ENCODE measurements around the gene IFI27L2. TPM values are rescaled to one million over a fixed set of nuclear protein-coding genes. Genes with fewer than 3 reads are reported as not detected.

The IFI27L2 gene
- total and polyA plus RNA-seq, 2 experiments from 2014 or later: 23.4 to 38.5 TPM

GRCh38 chr14:94172545-94172944 lies 43.1 kb upstream of the IFI27L2 start:
- H3K79me2 ChIP-seq (replicated peaks; ENCODE audit: insufficient read depth): no peaks in the 10 kb centered on the region; the same call in 1 of the 2 replicates
- H2AFZ ChIP-seq: peak overlapping the region; percentile 99; the same call in 1 of the 2 replicates
- Mint-ChIP-seq H3K27ac (no peak overlapping the region), H3K36me3 (ENCODE audit: low read depth) (peaks cover 3% of the 10 kb centered on the region; the same call in 1 of the 3 replicates), H3K9me3 (no peaks in the 10 kb centered on the region; the same call in 2 of the 3 replicates), H3K27me3 (ENCODE audit: insufficient read depth, low read depth, poor library complexity) (peaks cover 11% of the 10 kb centered on the region), H3K4me3 (peak overlapping the region; percentile 84), H3K4me1 (peaks cover 21% of the 10 kb centered on the region)
- ATAC-seq: no peak
- no peak overlapping the region for H3K4me3 ChIP-seq
- peak overlapping the region; percentile 89 for H3K4me2 ChIP-seq
- peaks cover 4% of the 10 kb centered on the region; the same call in 1 of the 2 replicates for H3F3A ChIP-seq (replicated peaks; ENCODE audit: low read depth)
- H3K9me2 ChIP-seq (ENCODE audit: insufficient read depth): no peaks in the 10 kb centered on the region
- no peak overlapping the region for H3K27ac ChIP-seq (ENCODE audit: low read depth)
- no peaks in the 10 kb centered on the region for H3K36me3 ChIP-seq (ENCODE audit: insufficient read depth)
- peaks cover 17% of the 10 kb centered on the region for H3K4me1 ChIP-seq (ENCODE audit: insufficient read depth)
- no peak for DNase-seq (ENCODE audit: low spot score)
- no peaks in the 10 kb centered on the region for H4K20me1 ChIP-seq (replicated peaks; ENCODE audit: insufficient read depth)
- H3K27me3 ChIP-seq (ENCODE audit: insufficient read depth): peaks cover 37% of the 10 kb centered on the region
- no peak for TF ChIP-seq ETS1 (IDR thresholded peaks at IDR 0.05)
- no peak for TF ChIP-seq STAT1 (IDR thresholded peaks at IDR 0.05; ENCODE audit: unreplicated experiment)
- TF ChIP-seq ZNF114 (CRISPR knock-in tag; IDR thresholded peaks at IDR 0.05): no peak
- TF ChIP-seq EZH2 (IDR thresholded peaks at IDR 0.05; ENCODE audit: low read depth, unreplicated experiment): no peak
- no peak for TF ChIP-seq CTCF (conservative IDR thresholded peaks at IDR 0.05; ENCODE audit: low read depth in 2 of 2)

- Histone ChIP-seq H3K4me1 (ENCODE audit: insufficient read depth) (peaks cover 15% of the 10 kb centered on the region), H4K20me1 (replicated peaks; ENCODE audit: insufficient read depth) (no peaks in the 10 kb centered on the region), H3K79me2 (replicated peaks; ENCODE audit: insufficient read depth) (no peaks in the 10 kb centered on the region; the same call in 1 of the 2 replicates), H3K27ac (ENCODE audit: low read depth) (no peak overlapping the region), H3K4me3 (no peak overlapping the region), H3K9me2 (ENCODE audit: insufficient read depth) (no peaks in the 10 kb centered on the region), H3K36me3 (ENCODE audit: insufficient read depth) (no peaks in the 10 kb centered on the region), H3K4me2 (no peak overlapping the region), H3K27me3 (ENCODE audit: insufficient read depth) (peaks cover 28% of the 10 kb centered on the region), H3F3A (replicated peaks; ENCODE audit: low read depth) (peaks cover 4% of the 10 kb centered on the region; the same call in 1 of the 2 replicates), H2AFZ (no peak overlapping the region)
- H3K27me3 Mint-ChIP-seq (ENCODE audit: insufficient read depth, low read depth, poor library complexity): peaks cover 15% of the 10 kb centered on the region
- ATAC-seq: no peak
- DNase-seq (ENCODE audit: low spot score): no peak
- peaks cover 14% of the 10 kb centered on the region for H3K4me1 Mint-ChIP-seq
- H3K36me3 Mint-ChIP-seq (ENCODE audit: low read depth): no peaks in the 10 kb centered on the region; the same call in 2 of the 3 replicates
- no peaks in the 10 kb centered on the region; the same call in 2 of the 3 replicates for H3K9me3 Mint-ChIP-seq
- H3K4me3 Mint-ChIP-seq: no peak overlapping the region
- H3K27ac Mint-ChIP-seq: no peak overlapping the region
- no peak for TF ChIP-seq STAT1 (IDR thresholded peaks at IDR 0.05; ENCODE audit: unreplicated experiment)
- no peak for TF ChIP-seq EZH2phosphoT487 (IDR thresholded peaks at IDR 0.05; ENCODE audit: unreplicated experiment)
- TF ChIP-seq JUNB (IDR thresholded peaks at IDR 0.05; ENCODE audit: unreplicated experiment): no peak
- TF ChIP-seq POLR2AphosphoS5 (IDR thresholded peaks at IDR 0.05; ENCODE audit: low read depth): no peak
- TF ChIP-seq REST (IDR thresholded peaks at IDR 0.05; ENCODE audit: unreplicated experiment): no peak
- TF ChIP-seq ETS1 (IDR thresholded peaks at IDR 0.05): no peak
- TF ChIP-seq CREB1 (CRISPR knock-in tag; IDR thresholded peaks at IDR 0.05; ENCODE audit: low read depth): no peak
- TF ChIP-seq ZNF114 (CRISPR knock-in tag; IDR thresholded peaks at IDR 0.05): no peak
- TF ChIP-seq ZNF331 (CRISPR knock-in tag; IDR thresholded peaks at IDR 0.05; ENCODE audit: low read depth): no peak
- TF ChIP-seq CTCF (conservative IDR thresholded peaks at IDR 0.05; ENCODE audit: low read depth in 2 of 2): no peak
These were observed 41.8 kb upstream of the IFI27L2 start for GRCh38 chr14:94171208-94171607.
